Fibroblast of lung (primary cell): ENCODE measurements around the gene SPHK2.

Source experiments
- EZH2 ChIP-seq: IDR thresholded peaks from 2 replicates; pipeline ENCODE4 v1.5.1; 2012; ENCODE audit warnings: low read length, control low read depth, mild to moderate bottlenecking; ENCODE audit errors: missing control alignments
- TF ChIP-seq, protein P1 (sequence below), 2 donors: IDR thresholded peaks in 1 of 2; conservative IDR thresholded peaks in 1 of 2; 1 replicate in 1 of 2; 2 replicates in 1 of 2; pipeline ENCODE4 v1.5.1; 2011 to 2012; ENCODE audit warnings: low read length in 2 of 2, control low read depth in 1 of 2, inconsistent platforms in 1 of 2, low read depth in 1 of 2, mild to moderate bottlenecking in 1 of 2

DNA sequence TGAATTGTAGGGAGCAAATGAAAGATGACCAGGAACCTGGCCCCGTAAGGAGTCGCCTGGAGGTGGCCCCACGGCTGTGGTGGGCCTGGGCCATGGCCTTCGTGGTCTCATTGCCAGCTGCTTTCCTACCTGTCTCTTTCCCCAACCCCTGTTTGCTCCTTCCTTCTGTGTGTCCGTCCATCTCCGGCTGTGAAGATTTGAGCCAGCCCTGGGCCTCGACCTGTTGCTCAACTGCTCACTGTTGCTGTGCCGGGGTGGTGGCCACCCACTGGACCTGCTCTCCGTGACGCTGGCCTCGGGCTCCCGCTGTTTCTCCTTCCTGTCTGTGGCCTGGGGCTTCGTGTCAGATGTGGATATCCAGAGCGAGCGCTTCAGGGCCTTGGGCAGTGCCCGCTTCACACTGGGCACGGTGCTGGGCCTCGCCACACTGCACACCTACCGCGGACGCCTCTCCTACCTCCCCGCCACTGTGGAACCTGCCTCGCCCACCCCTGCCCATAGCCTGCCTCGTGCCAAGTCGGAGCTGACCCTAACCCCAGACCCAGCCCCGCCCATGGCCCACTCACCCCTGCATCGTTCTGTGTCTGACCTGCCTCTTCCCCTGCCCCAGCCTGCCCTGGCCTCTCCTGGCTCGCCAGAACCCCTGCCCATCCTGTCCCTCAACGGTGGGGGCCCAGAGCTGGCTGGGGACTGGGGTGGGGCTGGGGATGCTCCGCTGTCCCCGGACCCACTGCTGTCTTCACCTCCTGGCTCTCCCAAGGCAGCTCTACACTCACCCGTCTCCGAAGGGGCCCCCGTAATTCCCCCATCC is 9.4 kb downstream of the SPHK2 start:
- TF ChIP-seq, protein P1, sequence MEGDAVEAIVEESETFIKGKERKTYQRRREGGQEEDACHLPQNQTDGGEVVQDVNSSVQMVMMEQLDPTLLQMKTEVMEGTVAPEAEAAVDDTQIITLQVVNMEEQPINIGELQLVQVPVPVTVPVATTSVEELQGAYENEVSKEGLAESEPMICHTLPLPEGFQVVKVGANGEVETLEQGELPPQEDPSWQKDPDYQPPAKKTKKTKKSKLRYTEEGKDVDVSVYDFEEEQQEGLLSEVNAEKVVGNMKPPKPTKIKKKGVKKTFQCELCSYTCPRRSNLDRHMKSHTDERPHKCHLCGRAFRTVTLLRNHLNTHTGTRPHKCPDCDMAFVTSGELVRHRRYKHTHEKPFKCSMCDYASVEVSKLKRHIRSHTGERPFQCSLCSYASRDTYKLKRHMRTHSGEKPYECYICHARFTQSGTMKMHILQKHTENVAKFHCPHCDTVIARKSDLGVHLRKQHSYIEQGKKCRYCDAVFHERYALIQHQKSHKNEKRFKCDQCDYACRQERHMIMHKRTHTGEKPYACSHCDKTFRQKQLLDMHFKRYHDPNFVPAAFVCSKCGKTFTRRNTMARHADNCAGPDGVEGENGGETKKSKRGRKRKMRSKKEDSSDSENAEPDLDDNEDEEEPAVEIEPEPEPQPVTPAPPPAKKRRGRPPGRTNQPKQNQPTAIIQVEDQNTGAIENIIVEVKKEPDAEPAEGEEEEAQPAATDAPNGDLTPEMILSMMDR (conservative IDR thresholded peaks at IDR 0.05 in 1 of 2, IDR thresholded peaks at IDR 0.05 in 1 of 2; ENCODE audit: low read depth in 1 of 2, low read length in 2 of 2) = no peak
- no peak for TF ChIP-seq EZH2
